Left forelimb (tissue), 1 donor: ENCODE data around the gene TP53TG3B.
"Not testable (repeated sequence)": the region's sequence is repeated elsewhere in the genome, so short reads cannot be mapped to it uniquely, and the experiment has no call there.

Experiments used
- DNase-seq: peaks from one replicate; pipeline ENCODE4 v3.0.0-alpha.2; 2018; ENCODE audit warnings: low spot score

The TP53TG3B gene, protein sequence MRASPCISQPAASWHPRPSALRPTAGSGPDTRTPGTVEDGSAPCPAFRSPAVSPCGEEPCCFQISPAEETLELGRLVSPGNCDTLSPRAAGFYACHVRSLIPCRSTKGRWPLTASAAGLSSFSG

DNA sequence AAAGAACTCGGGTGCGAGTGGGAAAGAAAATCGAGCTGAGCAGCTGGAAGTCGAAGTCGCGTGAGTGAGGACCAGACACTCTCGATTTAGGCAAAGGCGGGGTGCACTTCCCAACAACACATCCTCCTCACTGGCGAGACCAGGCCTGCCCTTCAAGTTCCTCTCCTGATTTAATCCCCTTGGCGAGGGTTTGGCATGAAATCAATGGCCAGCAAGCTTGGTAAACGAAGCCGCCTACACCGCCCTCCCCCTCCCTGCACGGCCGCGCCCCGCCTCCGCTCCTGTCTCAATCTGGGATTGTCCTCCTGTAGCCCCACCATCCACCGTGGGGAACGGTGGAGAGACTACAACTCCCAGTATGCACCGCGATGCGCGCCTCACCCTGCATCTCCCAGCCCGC is at the start of gene TP53TG3B:
Gene TP53TG3B (plus strand): TSS at position 301 of the 400 bp plus-strand sequence. CDS start 68 bp downstream, at position 369.
- DNase-seq = not testable (repeated sequence)

DNA sequence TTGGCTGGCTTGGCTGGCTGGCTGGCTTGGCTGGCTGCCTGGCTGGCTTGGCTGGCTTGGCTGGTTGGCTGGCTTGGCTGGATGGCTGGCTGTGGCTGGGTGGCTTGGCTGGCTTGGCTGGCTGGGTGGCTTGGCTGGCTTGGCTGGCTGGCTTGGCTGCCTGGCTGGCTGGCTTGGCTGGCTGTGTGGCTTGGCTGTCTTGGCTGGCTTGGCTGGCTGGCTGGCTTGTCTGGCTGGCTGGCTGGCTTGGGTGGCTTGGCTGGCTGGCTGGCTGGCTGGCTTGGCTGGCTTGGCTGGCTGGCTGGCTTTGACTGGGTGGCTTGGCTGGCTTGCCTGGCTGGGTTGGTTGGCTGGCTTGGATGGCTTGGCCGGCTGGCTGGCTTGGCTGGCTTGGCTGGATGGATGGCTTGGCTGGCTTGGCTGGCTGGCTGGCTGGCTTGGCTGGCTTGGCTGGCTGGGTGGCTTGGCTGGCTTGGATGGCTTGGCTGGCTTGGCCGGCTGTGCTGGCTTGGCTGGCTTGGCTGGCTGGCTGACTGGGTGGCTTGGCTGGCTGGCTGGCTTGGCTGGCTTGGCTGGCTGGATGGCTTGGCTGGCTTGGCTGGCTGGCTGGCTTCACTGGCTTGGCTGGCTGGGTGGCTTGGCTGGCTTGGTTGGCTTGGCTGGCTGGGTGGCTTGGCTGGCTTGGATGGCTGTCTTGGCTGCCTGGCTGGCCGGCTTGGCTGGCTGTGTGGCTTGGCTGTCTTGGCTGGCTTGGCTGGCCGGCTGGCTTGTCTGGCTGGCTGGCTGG is 24.2 kb upstream of the TP53TG3B start:
- DNase-seq = not testable (repeated sequence)

DNA sequence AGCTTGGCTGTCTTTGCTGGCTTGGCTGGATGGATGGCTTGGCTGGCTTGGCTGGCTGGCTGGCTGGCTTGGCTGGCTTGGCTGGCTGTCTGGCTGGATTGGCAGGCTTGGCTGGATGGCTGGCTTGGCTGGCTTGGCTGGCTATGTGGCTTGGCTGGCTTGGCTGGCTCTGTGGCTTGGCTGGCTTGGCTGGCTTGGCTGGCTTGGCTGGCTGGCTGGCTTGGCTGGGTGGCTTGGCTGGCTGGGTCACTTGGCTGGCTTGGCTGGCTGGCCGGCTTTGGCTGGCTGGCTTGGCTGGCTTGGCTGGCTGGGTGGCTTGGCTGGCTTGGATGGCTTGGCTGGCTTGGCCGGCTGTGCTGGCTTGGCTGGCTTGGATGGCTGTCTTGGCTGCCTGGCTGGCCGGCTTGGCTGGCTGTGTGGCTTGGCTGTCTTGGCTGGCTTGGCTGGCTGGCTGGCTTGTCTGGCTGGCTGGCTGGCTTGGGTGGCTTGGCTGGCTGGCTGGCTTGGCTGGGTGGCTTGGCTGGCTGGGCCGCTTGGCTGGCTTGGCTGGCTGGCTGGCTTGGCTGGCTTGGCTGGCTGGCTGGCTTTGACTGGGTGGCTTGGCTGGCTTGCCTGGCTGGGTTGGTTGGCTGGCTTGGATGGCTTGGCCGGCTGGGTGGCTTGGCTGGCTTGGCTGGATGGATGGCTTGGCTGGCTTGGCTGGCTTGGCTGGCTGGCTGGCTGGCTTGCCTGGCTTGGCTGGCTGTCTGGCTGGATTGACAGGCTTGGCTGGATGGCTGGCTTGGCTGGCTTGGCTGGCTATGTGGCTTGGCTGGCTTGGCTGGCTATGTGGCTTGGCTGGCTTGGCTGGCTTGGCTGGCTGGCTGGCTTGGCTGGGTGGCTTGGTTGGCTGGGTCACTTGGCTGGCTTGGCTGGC is 22.8 kb upstream of the TP53TG3B start:
- not testable (repeated sequence) for DNase-seq

DNA sequence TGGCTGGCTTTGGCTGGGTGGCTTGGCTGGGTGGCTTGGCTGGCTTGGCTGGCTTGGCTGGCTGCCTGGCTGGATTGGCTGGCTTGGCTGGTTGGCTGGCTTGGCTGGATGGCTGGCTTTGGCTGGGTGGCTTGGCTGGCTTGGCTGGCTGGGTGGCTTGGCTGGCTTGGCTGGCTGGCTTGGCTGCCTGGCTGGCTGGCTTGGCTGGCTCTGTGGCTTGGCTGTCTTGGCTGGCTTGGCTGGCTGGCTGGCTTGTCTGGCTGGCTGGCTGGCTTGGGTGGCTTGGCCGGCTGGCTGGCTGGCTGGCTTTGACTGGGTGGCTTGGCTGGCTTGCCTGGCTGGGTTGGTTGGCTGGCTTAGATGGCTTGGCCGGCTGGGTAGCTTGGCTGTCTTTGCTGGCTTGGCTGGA is 22.1 kb upstream of the TP53TG3B start:
- not testable (repeated sequence) for DNase-seq

DNA sequence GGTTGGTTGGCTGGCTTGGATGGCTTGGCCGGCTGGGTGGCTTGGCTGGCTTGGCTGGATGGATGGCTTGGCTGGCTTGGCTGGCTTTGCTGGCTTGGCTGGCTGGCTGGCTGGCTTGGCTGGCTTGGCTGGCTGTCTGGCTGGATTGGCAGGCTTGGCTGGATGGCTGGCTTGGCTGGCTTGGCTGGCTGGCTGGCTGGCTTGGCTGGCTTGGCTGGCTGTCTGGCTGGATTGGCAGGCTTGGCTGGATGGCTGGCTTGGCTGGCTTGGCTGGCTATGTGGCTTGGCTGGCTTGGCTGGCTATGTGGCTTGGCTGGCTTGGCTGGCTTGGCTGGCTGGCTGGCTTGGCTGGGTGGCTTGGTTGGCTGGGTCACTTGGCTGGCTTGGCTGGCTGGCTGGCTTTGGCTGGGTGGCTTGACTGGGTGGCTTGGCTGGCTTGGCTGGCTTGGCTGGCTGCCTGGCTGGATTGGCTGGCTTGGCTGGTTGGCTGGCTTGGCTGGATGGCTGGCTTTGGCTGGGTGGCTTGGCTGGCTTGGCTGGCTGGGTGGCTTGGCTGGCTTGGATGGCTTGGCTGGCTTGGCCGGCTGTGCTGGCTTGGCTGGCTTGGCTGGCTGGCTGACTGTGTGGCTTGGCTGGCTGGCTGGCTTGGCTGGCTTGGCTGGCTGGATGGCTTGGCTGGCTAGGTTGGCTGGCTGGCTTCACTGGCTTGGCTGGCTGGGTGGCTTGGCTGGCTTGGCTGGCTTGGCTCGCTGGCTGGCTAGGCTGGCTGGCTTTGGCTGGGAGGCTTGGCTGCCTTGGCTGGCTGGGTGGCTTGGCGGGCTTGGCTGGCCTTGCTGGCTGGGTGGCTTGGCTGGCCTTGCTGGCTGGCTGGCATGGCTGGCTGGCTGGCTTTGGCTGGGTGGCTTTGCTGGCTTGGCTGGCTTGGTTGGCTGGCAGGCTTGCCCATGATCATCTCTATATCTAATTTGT is 21.3 kb upstream of the TP53TG3B start:
- DNase-seq = not testable (repeated sequence)
